ENCODE measurements around the gene SLC7A5. TPM values are rescaled to one million over a fixed set of nuclear protein-coding genes. Genes with fewer than 3 reads are reported as not detected.

SLC7A5 gene
- total RNA-seq, 2 experiments from 2014 or later: 178 to 187 TPM

GRCh38 chr16:87854907-87855683 is 14.2 kb downstream of the SLC7A5 start:
- peak overlapping the region; percentile 90 for H3K27ac Mint-ChIP-seq
- ChIA-PET CTCF (interaction anchor here (0.9 to 12.3 kb wide), 3 partner anchors 15 to 90 kb away, joined by 3 to 286 read pairs (median 7); partner anchors contain the start of gene SLC7A5), POLR2A (interaction anchor here (0.9 to 9.6 kb wide), 2 partner anchors 13 to 96 kb away, joined by 3 to 241 read pairs; partner anchors contain the start of genes BANP and SLC7A5)
- no peak for DNase-seq
- H3K9me3 Mint-ChIP-seq: no peaks in the 10 kb centered on the region
- H3K4me1 Mint-ChIP-seq: peaks cover 78% of the 10 kb centered on the region
- H3K4me3 Mint-ChIP-seq: peak overlapping the region; percentile 72
- H3K27me3 Mint-ChIP-seq: no peaks in the 10 kb centered on the region
- peaks cover 76% of the 10 kb centered on the region for H3K36me3 Mint-ChIP-seq (ENCODE audit: low read depth)

GRCh38 chr16:87854053-87854906 is 15.0 kb downstream of the SLC7A5 start:
- H3K36me3 Mint-ChIP-seq (ENCODE audit: low read depth): peaks cover 77% of the 10 kb centered on the region
- H3K9me3 Mint-ChIP-seq: no peaks in the 10 kb centered on the region
- POLR2A ChIA-PET: interaction anchor here (0.9 to 9.6 kb wide), 6 partner anchors 14 to 97 kb away, joined by 3 to 241 read pairs (median 7); partner anchors contain the start of genes BANP and SLC7A5
- no peak for DNase-seq
- H3K27me3 Mint-ChIP-seq: no peaks in the 10 kb centered on the region
- CTCF ChIA-PET: interaction anchor here (0.9 to 12.3 kb wide), 4 partner anchors 16 to 89 kb away, joined by 3 to 286 read pairs (median 54); partner anchors contain the start of gene SLC7A5
- peak overlapping the region; percentile 74 for H3K4me3 Mint-ChIP-seq
- peak overlapping the region; percentile 90 for H3K27ac Mint-ChIP-seq
- peaks cover 75% of the 10 kb centered on the region for H3K4me1 Mint-ChIP-seq

- Mint-ChIP-seq H3K27me3 (no peaks in the 10 kb centered on the region), H3K27ac (peak overlapping the region; percentile 90), H3K9me3 (no peaks in the 10 kb centered on the region), H3K4me3 (peak overlapping the region; percentile 66), H3K36me3 (ENCODE audit: low read depth) (peaks cover 76% of the 10 kb centered on the region), H3K4me1 (peaks cover 67% of the 10 kb centered on the region)
- POLR2A ChIA-PET: interaction anchor here (0.8 to 9.6 kb wide), 9 partner anchors 14 to 88 kb away, joined by 3 to 241 read pairs (median 6); partner anchors contain the start of genes KLHDC4 and SLC7A5
- CTCF ChIA-PET: interaction anchor here (0.6 to 12.3 kb wide), 5 partner anchors 17 to 85 kb away, joined by 3 to 286 read pairs (median 6); partner anchors contain the start of gene SLC7A5
- DNase-seq: peak; percentile 95
Observed at GRCh38 chr16:87853411-87854052, 15.8 kb downstream of the SLC7A5 start.

- Mint-ChIP-seq H3K4me1 (peaks cover 48% of the 10 kb centered on the region), H3K27me3 (no peaks in the 10 kb centered on the region), H3K36me3 (ENCODE audit: low read depth) (peaks cover 69% of the 10 kb centered on the region), H3K9me3 (no peaks in the 10 kb centered on the region), H3K4me3 (no peak overlapping the region), H3K27ac (no peak overlapping the region)
- DNase-seq: no peak
- POLR2A ChIA-PET: interaction anchor here (9.6 kb wide), 1 partner anchor 16 kb away, joined by 241 read pairs; the partner anchor contains the start of gene SLC7A5
- CTCF ChIA-PET: interaction anchor here (0.6 to 12.3 kb wide), 6 partner anchors 8 to 587 kb away, joined by 3 to 286 read pairs (median 10); partner anchors contain the start of gene SLC7A5
Observed at GRCh38 chr16:87851601-87852000, 17.7 kb downstream of the SLC7A5 start.

- H3K4me1 Mint-ChIP-seq: peaks cover 45% of the 10 kb centered on the region
- H3K36me3 Mint-ChIP-seq (ENCODE audit: low read depth): peaks cover 65% of the 10 kb centered on the region
- H3K9me3 Mint-ChIP-seq: no peaks in the 10 kb centered on the region
- no peak for DNase-seq
- H3K27me3 Mint-ChIP-seq: no peaks in the 10 kb centered on the region
- ChIA-PET CTCF (interaction anchor here (3.7 to 12.3 kb wide), 3 partner anchors 13 to 71 kb away, joined by 17 to 286 read pairs (median 102); partner anchors contain the start of gene SLC7A5), POLR2A (interaction anchor here (9.6 kb wide), 1 partner anchor 17 kb away, joined by 241 read pairs; the partner anchor contains the start of gene SLC7A5)
- H3K27ac Mint-ChIP-seq: no peak overlapping the region
- no peak overlapping the region for H3K4me3 Mint-ChIP-seq
Observed at GRCh38 chr16:87851141-87851587, 18.1 kb downstream of the SLC7A5 start.

- Mint-ChIP-seq H3K36me3 (ENCODE audit: low read depth) (peaks cover 57% of the 10 kb centered on the region), H3K4me3 (no peak overlapping the region), H3K4me1 (peaks cover 36% of the 10 kb centered on the region), H3K9me3 (no peaks in the 10 kb centered on the region), H3K27me3 (no peaks in the 10 kb centered on the region), H3K27ac (no peak overlapping the region)
- ChIA-PET CTCF (interaction anchor here (0.6 to 12.3 kb wide), 21 partner anchors 10 to 707 kb away, joined by 3 to 286 read pairs (median 6); partner anchors contain the start of gene SLC7A5), POLR2A (interaction anchor here (1.1 to 9.6 kb wide), 6 partner anchors 10 to 85 kb away, joined by 3 to 241 read pairs (median 5); partner anchors contain the start of genes KLHDC4 and SLC7A5)
- DNase-seq: peak; percentile 82
Observed at GRCh38 chr16:87850009-87851006, 19.0 kb downstream of the SLC7A5 start.

- Mint-ChIP-seq H3K4me3 (no peak overlapping the region), H3K27me3 (no peaks in the 10 kb centered on the region), H3K36me3 (ENCODE audit: low read depth) (peaks cover 60% of the 10 kb centered on the region), H3K4me1 (peaks cover 29% of the 10 kb centered on the region), H3K9me3 (no peaks in the 10 kb centered on the region), H3K27ac (no peak overlapping the region)
- no peak for DNase-seq
- ChIA-PET POLR2A (interaction anchor here (1.1 to 9.6 kb wide), 6 partner anchors 11 to 84 kb away, joined by 3 to 241 read pairs (median 5); partner anchors contain the start of genes KLHDC4 and SLC7A5), CTCF (interaction anchor here (0.7 to 12.3 kb wide), 22 partner anchors 10 to 708 kb away, joined by 3 to 286 read pairs (median 6); partner anchors contain the start of gene SLC7A5)
Observed at GRCh38 chr16:87849419-87850008, 19.8 kb downstream of the SLC7A5 start.

GRCh38 chr16:87848676-87849345 is 20.5 kb downstream of the SLC7A5 start:
- Mint-ChIP-seq H3K36me3 (ENCODE audit: low read depth) (peaks cover 56% of the 10 kb centered on the region), H3K4me1 (peaks cover 24% of the 10 kb centered on the region), H3K9me3 (no peaks in the 10 kb centered on the region), H3K27me3 (no peaks in the 10 kb centered on the region), H3K4me3 (no peak overlapping the region), H3K27ac (no peak overlapping the region)
- DNase-seq: no peak
- ChIA-PET CTCF (interaction anchor here (0.7 to 12.3 kb wide), 15 partner anchors 10 to 79 kb away, joined by 3 to 286 read pairs (median 7); partner anchors contain the start of gene SLC7A5), POLR2A (interaction anchor here (1.3 to 9.6 kb wide), 5 partner anchors 19 to 83 kb away, joined by 3 to 241 read pairs (median 6); partner anchors contain the start of genes KLHDC4 and SLC7A5)

- Mint-ChIP-seq H3K27me3 (no peaks in the 10 kb centered on the region), H3K36me3 (ENCODE audit: low read depth) (peaks cover 51% of the 10 kb centered on the region), H3K4me3 (no peak overlapping the region), H3K4me1 (peaks cover 19% of the 10 kb centered on the region), H3K9me3 (no peaks in the 10 kb centered on the region), H3K27ac (no peak overlapping the region)
- no peak for DNase-seq
- ChIA-PET POLR2A (interaction anchor here (1.0 to 2.7 kb wide), 3 partner anchors 8 to 68 kb away, joined by 3 to 20 read pairs (median 4); no protein-coding TSS in a partner anchor), CTCF (interaction anchor here (1.6 to 12.3 kb wide), 5 partner anchors 10 to 68 kb away, joined by 4 to 286 read pairs (median 18); partner anchors contain the start of gene SLC7A5)
Observed at GRCh38 chr16:87847785-87848675, 21.3 kb downstream of the SLC7A5 start.

All from activated CD4-positive, alpha-beta memory T cell treated with anti-CD3 and anti-CD28 coated beads, Interleukin-2, amount 10 ng/mL, durations not matched to agents 7 days and 5 days (primary cell).